HPDE6-E6E7 (cell line): Measurements from ENCODE around the gene PLCL2.

Experiments
- DNase-seq: peaks from one replicate; pipeline ENCODE4 v3.0.0; 2011; ENCODE audit warnings: missing footprints; ENCODE audit errors: extremely low spot score

The PLCL2 gene

GRCh38 chr3:17044855-17045254 is 160.1 kb downstream of the PLCL2 start:
- no peak for DNase-seq

GRCh38 chr3:17045705-17046104 is 160.9 kb downstream of the PLCL2 start:
- no peak for DNase-seq

- no peak for DNase-seq
These were observed 161.9 kb downstream of the PLCL2 start for GRCh38 chr3:17046623-17047022.

DNA sequence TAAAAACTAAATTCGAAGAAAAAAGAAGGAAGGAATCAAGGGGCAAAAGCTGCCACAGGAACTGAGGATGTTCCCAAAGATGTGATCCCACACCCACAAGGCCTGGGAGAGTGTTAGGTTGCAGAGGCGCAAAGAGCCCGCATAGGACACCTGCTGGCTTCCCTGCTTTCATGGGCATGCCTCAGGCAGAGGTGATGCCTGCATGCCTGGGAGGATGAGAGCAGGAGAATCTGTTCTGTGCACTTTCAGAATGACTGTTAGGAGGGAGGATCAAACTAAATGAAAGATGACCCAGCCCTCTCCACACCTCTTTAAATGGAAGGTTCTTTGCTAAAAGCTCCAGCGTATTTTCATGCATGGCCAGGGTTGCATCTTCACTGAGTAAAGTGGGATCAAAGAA is 162.4 kb downstream of the PLCL2 start:
- no peak for DNase-seq

GRCh38 chr3:17047894-17048293 is 163.1 kb downstream of the PLCL2 start:
- no peak for DNase-seq

GRCh38 chr3:17050071-17050470 is 165.3 kb downstream of the PLCL2 start:
- no peak for DNase-seq

- no peak for DNase-seq
These were observed 165.8 kb downstream of the PLCL2 start for GRCh38 chr3:17050506-17050905.

DNA sequence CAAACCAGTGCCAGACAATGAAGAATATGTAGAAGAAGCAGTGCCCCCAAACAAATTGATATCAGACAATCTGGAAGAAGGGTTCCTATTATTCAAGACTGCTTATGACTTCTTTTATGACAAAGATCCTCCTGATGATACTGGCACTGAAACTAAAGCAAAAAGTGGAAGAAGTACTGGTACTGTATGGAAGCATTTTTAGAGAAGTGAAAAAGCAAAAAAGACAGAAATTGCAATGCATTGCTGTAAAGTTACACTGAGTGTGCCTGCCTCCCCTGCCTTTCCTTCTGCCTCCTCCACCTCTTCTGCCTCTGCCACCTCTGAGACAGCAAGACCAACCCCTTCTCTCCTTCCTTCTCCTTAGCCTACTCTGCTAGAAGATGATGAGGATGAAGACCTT is 167.6 kb downstream of the PLCL2 start:
- DNase-seq: no peak

DNA sequence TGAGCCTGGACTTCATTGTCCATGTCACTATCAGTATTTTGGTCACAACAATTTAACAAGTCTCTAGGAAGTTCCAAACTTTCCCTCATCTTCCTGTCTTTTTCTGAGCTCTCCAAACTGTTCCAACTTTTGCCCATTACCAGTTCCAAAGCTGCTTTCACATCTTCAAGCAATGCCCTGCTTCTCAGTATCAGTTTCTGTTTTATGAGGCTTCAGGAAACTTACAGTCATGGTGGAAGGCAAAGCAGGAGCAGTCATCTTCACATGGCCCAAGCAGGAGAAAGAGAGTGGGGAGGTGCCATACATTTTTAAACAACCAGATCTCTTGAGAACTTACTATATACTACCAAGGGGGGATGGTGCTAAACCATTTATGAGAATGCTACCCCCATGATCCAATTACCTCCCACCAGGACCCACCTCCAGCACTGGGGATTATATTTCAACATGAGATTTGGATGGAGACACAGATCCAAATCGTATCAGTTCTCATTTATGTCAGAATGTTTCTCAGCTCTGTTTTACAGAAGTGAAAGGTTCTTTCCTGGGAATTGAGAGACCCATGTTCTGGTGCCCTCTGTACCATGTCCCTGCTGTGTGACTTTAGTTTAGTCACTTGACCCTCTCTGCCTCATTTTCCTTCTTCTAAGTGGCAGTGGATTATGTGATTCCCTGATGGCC is 169.7 kb downstream of the PLCL2 start:
- no peak for DNase-seq

GRCh38 chr3:17054982-17055343 is 170.2 kb downstream of the PLCL2 start:
- DNase-seq: no peak

DNA sequence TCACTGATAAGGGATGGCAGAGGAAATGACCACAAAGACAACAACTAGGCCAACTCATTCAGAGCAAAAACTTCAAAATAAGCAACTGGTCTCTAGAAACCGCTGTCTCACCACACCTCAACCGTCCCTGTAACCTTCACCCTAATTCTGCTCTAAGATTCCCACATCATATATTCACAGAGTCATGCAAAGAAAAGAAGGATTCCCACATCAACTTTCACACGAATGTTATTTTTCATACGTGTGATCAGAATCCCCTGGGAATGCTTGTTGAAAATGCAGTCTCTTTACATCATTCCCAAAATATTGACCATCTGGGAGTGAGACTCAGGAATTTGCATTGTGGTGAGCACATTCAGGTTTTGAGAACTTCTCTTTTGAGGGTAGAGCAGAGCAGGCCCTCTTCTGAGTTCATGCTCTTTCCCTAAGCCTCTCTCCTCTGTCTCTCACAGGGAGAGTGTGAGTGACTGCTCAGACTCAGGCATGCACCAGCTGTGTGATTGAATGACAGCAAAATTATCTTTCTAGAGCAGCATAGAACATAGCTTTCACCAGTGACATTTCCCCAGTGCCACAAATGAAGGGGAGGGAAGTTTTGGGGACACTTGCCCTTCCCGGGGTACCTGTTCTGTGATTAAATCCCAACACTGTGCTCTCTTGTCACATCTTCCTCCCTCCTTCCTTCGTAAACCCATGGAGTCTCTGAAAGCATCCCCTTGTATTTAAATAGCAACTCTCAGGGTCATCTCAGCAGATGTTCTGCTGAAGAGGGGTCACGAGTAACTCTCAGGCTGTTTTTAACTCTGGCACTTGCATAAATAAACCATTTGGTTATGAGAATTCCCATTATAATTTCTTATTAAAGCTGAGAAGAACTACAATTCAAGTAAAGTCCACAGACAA is 170.9 kb downstream of the PLCL2 start:
- no peak for DNase-seq

GRCh38 chr3:17057321-17057720 is 172.6 kb downstream of the PLCL2 start:
- DNase-seq: no peak

- no peak for DNase-seq
These were observed 175.3 kb downstream of the PLCL2 start for GRCh38 chr3:17059989-17060550.

GRCh38 chr3:17061005-17061404 is 176.2 kb downstream of the PLCL2 start:
- DNase-seq: no peak

GRCh38 chr3:17062736-17063135 is 178.0 kb downstream of the PLCL2 start:
- DNase-seq: no peak

GRCh38 chr3:17063596-17063995 is 178.8 kb downstream of the PLCL2 start:
- DNase-seq: no peak

DNA sequence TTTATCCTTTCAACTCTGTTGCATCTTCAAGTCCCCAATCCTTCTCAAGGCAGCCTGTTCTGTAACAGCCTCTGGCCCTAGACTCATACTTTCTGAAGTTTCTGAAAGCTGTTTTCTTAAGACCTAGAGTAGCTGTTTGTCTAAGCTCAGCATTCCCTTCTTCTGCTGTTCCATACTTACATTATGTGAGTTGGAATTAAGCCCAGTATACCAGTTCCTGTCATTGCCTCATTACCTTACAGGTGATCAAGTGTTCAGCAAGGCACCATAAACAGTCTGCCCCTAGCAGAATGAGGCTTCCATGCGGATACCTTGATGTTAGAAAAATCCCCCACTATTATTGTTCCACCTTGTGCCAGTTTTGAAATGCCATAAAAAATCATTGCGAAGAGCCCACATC is 180.6 kb downstream of the PLCL2 start:
- DNase-seq: no peak

GRCh38 chr3:17065881-17066280 is 181.1 kb downstream of the PLCL2 start:
- no peak for DNase-seq

- DNase-seq: no peak
These were observed 185.0 kb downstream of the PLCL2 start for GRCh38 chr3:17069754-17070153.

DNA sequence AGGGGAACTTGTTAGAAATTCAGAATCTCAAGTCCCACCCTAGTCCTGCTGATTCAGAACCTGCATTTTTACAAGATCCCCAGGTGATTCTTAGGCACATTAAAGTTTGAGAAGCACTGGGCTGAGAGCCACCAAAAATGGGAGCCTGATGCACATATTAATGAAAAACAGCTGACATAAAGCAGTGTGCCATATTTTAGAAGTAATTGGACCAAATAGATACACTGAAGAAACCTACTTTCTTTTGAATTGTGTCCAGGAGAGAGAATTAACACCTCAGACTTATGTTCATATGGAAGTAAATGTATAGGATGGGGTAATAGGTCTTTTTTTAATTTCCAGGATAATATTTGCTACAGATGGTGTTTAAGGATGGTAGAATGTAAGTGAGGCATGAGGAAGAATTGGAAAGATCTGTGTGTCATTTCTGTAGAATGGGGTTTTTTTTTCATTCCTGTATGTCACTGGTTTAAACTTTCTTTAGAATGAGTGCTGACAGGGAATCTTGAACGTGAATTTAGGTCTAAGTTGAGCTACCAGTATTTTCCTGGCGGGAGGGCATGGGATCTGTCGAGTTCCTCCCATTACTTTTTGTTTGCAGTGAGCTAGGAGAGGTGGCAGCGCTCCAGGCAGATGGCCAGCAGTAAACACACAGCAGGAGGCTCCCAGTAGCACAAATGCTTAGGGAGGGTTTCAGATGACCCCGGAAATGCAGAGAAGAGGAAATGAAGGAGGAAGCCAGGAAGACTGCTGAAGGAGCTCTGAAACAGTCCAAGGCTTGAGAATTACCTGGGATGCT is 185.6 kb downstream of the PLCL2 start:
- no peak for DNase-seq

DNA sequence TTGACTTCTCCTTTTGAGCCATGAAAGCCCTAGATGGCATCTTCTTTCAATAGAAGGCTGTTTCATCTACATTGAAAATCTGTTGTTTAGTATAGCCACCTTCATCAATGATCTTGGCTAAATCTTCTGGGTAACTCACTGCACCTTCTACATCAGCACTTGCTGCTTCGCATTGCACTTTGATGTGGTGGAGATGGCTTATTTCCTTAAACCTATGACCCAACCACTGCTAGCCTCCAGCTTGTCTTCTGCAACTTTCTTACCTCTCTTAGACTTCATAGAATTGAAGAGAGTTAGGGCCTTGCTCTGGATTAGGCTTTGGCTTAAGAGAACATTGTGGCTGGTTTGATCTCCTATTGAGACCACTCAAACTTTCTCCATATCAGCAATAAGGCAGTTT is 189.8 kb downstream of the PLCL2 start:
- DNase-seq: no peak

DNA sequence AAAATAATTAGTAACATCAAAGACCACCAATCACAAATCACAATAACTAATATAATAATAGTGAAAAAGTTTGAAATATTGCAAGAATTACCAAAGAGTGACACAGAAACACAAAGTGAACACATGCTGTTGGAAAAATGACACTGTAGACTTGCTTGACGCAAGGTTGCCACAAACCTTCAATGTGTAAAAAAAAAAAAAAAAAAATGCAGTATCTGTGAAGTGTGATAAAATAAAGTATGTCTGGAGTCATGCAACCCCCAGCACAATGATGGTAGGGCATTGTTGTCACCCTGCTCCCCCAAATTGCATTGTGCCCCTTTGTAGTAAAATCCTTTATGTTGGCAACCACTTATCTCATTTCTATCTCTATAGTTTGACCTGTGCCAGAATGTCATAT is 190.6 kb downstream of the PLCL2 start:
- DNase-seq: no peak
